GM23338 (cell line): ENCODE data around the gene KCNG3. TPM values are rescaled to one million over a fixed set of nuclear protein-coding genes. Genes with fewer than 3 reads are reported as not detected.
A peak's percentile ranks its signal among the peaks of the same experiment; 100 is the strongest.

ENCODE experiments used
- ATAC-seq: fragments of 200-7000 bp; cut with Tn5 transposase; 3 replicates; pipeline ENCODE4 v1.9.1; 2020
- DNase-seq: peaks from one replicate; pipeline ENCODE4 v3.0.0-alpha.2; 2015; ENCODE audit warnings: low spot score
- H2AFZ ChIP-seq: fragments of 200-600 bp; sonication (generic); 2 replicates; pipeline ENCODE4 v1.8.0; 2016; ENCODE audit warnings: antibody characterized with exemption, mild to moderate bottlenecking, moderate library complexity
- H3F3A ChIP-seq: fragments of 200-600 bp; sonication (generic); replicated peaks from 2 replicates; pipeline ENCODE4 v1.8.0; 2017; ENCODE audit warnings: antibody characterized with exemption, mixed run types, low read depth
- H3K27ac ChIP-seq: fragments of 200-600 bp; sonication (generic); 2 replicates; pipeline ENCODE4 v1.6.1; 2016; ENCODE audit warnings: low read depth
- H3K27me3 ChIP-seq: fragments of 200-600 bp; sonication (generic); 2 replicates; pipeline ENCODE4 v1.8.0; 2016; ENCODE audit warnings: mild to moderate bottlenecking, mixed run types, moderate library complexity; ENCODE audit not compliant: insufficient read depth
- H3K36me3 ChIP-seq: fragments of 200-600 bp; sonication (generic); 2 replicates; pipeline ENCODE4 v1.8.0; 2016; ENCODE audit warnings: mild to moderate bottlenecking; ENCODE audit not compliant: insufficient read depth
- H3K4me1 ChIP-seq: fragments of 200-600 bp; sonication (generic); 2 replicates; pipeline ENCODE4 v1.8.0; 2016; ENCODE audit warnings: mild to moderate bottlenecking, moderate library complexity; ENCODE audit not compliant: insufficient read depth
- H3K4me2 ChIP-seq: fragments of 200-600 bp; sonication (generic); 2 replicates; pipeline ENCODE4 v1.7.1; 2017; ENCODE audit warnings: mixed run types
- H3K4me3 ChIP-seq: fragments of 200-600 bp; sonication (generic); 2 replicates; pipeline ENCODE4 v1.6.1; 2016; ENCODE audit warnings: mixed run types
- H3K79me2 ChIP-seq: fragments of 200-600 bp; sonication (generic); replicated peaks from 2 replicates; pipeline ENCODE4 v1.8.0; 2017; ENCODE audit warnings: mild to moderate bottlenecking; ENCODE audit not compliant: insufficient read depth
- H3K9me2 ChIP-seq: fragments of 200-600 bp; sonication (generic); 2 replicates; pipeline ENCODE4 v1.8.0; 2017; ENCODE audit not compliant: insufficient read depth
- H4K20me1 ChIP-seq: fragments of 200-600 bp; sonication (generic); replicated peaks from 2 replicates; pipeline ENCODE4 v1.8.0; 2017; ENCODE audit warnings: mild to moderate bottlenecking; ENCODE audit not compliant: insufficient read depth
- H3K27ac Mint-ChIP-seq: 2 replicates; pipeline ENCODE4 v1.8.0; 2020; ENCODE audit warnings: inconsistent platforms, mild to moderate bottlenecking, moderate library complexity, mixed read lengths
- H3K27me3 Mint-ChIP-seq: 3 replicates; pipeline ENCODE4 v1.8.0; 2022; ENCODE audit warnings: low read depth, mild to moderate bottlenecking, moderate library complexity, mixed read lengths, inconsistent platforms; ENCODE audit not compliant: insufficient read depth, poor library complexity
- H3K36me3 Mint-ChIP-seq: 3 replicates; pipeline ENCODE4 v1.8.0; 2021; ENCODE audit warnings: low read depth, mild to moderate bottlenecking, inconsistent platforms, moderate library complexity, mixed read lengths
- H3K4me1 Mint-ChIP-seq: 3 replicates; pipeline ENCODE4 v1.8.0; 2020; ENCODE audit warnings: mild to moderate bottlenecking, inconsistent platforms, mixed read lengths
- H3K4me3 Mint-ChIP-seq: 3 replicates; pipeline ENCODE4 v1.8.0; 2021; ENCODE audit warnings: moderate library complexity, mild to moderate bottlenecking, inconsistent platforms, mixed read lengths
- H3K9me3 Mint-ChIP-seq: 3 replicates; pipeline ENCODE4 v1.8.0; 2020; ENCODE audit warnings: moderate library complexity, mild to moderate bottlenecking, inconsistent platforms, mixed read lengths
- CTCF ChIP-seq, 2 experiments: fragments of 200-600 bp in 1 of 2; sonication (generic) in 1 of 2; conservative IDR thresholded peaks; 2 replicates each; pipeline versions ENCODE4 v1.5.1 to v1.6.1; 2016 to 2017; ENCODE audit warnings: antibody characterized with exemption in 2 of 2, low read depth in 2 of 2, mild to moderate bottlenecking in 2 of 2, moderate library complexity in 1 of 2
- EZH2 ChIP-seq: fragments of 200-600 bp; sonication (generic); IDR thresholded peaks from one replicate; pipeline ENCODE4 v1.8.0; 2017; ENCODE audit warnings: antibody characterized with exemption, mild to moderate bottlenecking, low read depth; ENCODE audit not compliant: unreplicated experiment
- EZH2phosphoT487 ChIP-seq: fragments of 200-600 bp; sonication (generic); IDR thresholded peaks from one replicate; pipeline ENCODE4 v1.8.1; 2018; ENCODE audit warnings: antibody characterized with exemption; ENCODE audit not compliant: unreplicated experiment
- POLR2AphosphoS5 ChIP-seq: IDR thresholded peaks from 2 replicates; pipeline ENCODE4 v1.6.1; 2016; ENCODE audit warnings: antibody characterized with exemption, low read depth
- REST ChIP-seq: IDR thresholded peaks from one replicate; pipeline ENCODE4 v1.6.1; 2018; ENCODE audit warnings: antibody characterized with exemption; ENCODE audit not compliant: unreplicated experiment
- STAT1 ChIP-seq: IDR thresholded peaks from one replicate; pipeline ENCODE4 v1.6.1; 2016; ENCODE audit warnings: antibody characterized with exemption; ENCODE audit not compliant: unreplicated experiment
- ZNF331 ChIP-seq: fragments of 250-450 bp; sonication (Bioruptor Pico); IDR thresholded peaks from 2 replicates; pipeline ENCODE4 v1.5.0; 2020; ENCODE audit warnings: low read depth, mild to moderate bottlenecking, moderate library complexity
- ZNF462 ChIP-seq: fragments of 250-450 bp; sonication (Bioruptor Pico); IDR thresholded peaks from 2 replicates; pipeline ENCODE4 v1.5.0; 2020; ENCODE audit warnings: mild to moderate bottlenecking, moderate library complexity
- polyA plus RNA-seq: library from polyadenylated mRNA; unstranded; fragments of >200 nt; fragmentation: Nextera tagmentation; extraction: Ambion mirVana; gene quantifications from 2 replicates; pipeline ENCODE4 v1.2.1, GENCODE V29; 2016
- total RNA-seq: library from RNA; depleted of rRNA; stranded (reverse); fragments of >200 nt; shearing (Covaris generic); gene quantifications from 2 replicates; pipeline ENCODE4 v1.2.3, GENCODE V29; 2014

The KCNG3 gene
- total and polyA plus RNA-seq, 2 experiments from 2014 or later: 2.5 to 36.2 TPM

GRCh38 chr2:42513252-42513918 is 19.6 kb upstream of the KCNG3 start:
- no peak overlapping the region for H3K4me2 ChIP-seq
- H3K79me2 ChIP-seq: no peaks in the 10 kb centered on the region
- DNase-seq: peak; percentile 95
- ATAC-seq: peak; percentile 93
- no peak overlapping the region for H2AFZ ChIP-seq
- H3K4me3 Mint-ChIP-seq: no peak overlapping the region
- no peaks in the 10 kb centered on the region for H3K9me2 ChIP-seq
- H3K4me3 ChIP-seq: no peak overlapping the region
- peaks cover 7% of the 10 kb centered on the region for H3K27me3 Mint-ChIP-seq
- no peaks in the 10 kb centered on the region for H3F3A ChIP-seq
- H3K27me3 ChIP-seq: no peaks in the 10 kb centered on the region
- H3K36me3 Mint-ChIP-seq: no peaks in the 10 kb centered on the region
- peaks cover 16% of the 10 kb centered on the region for H3K4me1 Mint-ChIP-seq
- no peak overlapping the region for H3K27ac ChIP-seq
- peaks cover 12% of the 10 kb centered on the region for H3K4me1 ChIP-seq
- no peaks in the 10 kb centered on the region for H4K20me1 ChIP-seq
- H3K27ac Mint-ChIP-seq: no peak overlapping the region
- H3K36me3 ChIP-seq: no peaks in the 10 kb centered on the region
- no peaks in the 10 kb centered on the region for H3K9me3 Mint-ChIP-seq
- no peak for TF ChIP-seq REST
- TF ChIP-seq EZH2: no peak
- TF ChIP-seq ZNF462 (CRISPR knock-in tag): peak; percentile 19; the same call in 1 of the 2 replicates
- TF ChIP-seq ZNF331 (CRISPR knock-in tag): no peak
- TF ChIP-seq CTCF (conservative IDR thresholded peaks at IDR 0.05; ENCODE audit: low read depth in 2 of 2): peak; percentile 78 to 88
- no peak for TF ChIP-seq POLR2AphosphoS5
- no peak for TF ChIP-seq EZH2phosphoT487
- no peak for TF ChIP-seq STAT1
